NCI-H526 treated with DMSO at 0.1 percent for 48 hours (cell line): ENCODE measurements around the gene MAMDC2.

Experiments used
- DNase-seq: peaks from one replicate; lab custom pipeline; 2025; lab: John Stamatoyannopoulos, UW

Gene MAMDC2

DNA sequence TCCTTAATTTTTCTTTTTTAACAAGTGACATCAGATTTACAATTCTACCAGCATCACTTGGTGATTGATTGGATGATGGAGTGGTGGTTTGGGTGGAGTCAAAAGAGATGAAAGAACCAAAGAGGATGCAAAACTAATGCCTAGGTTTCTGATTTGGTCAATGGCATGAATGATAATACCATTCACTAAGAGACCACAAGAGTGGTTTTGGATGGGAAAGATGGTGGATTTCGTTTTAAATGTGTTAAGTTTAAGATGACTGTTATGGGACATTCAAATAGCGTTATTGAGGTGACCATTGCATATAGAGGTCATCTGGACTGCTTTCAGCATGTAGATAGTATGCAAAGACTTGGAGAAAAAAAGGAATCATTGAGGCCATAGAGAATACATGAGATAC is 218.7 kb downstream of the MAMDC2 start:
- DNase-seq = no peak

DNA sequence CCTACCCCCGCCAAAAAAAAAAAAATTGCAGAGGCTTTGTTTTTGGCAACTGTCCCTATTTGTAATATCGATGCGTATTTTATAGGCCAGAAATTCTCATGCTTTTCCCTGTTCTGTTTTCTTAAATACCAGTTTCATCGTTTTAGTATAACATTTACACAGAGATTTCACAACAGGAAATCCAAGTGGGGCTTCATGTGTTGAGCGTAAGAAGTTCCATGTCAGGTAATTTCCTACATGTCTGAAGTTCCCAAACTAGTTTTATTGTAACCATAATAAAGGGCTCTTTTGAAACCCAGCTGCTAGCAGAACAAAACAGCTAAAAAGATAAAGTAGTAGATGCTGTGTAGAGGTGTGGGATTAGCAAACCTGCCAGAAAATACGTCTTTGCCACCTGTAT is 219.3 kb downstream of the MAMDC2 start:
- DNase-seq = no peak

DNA sequence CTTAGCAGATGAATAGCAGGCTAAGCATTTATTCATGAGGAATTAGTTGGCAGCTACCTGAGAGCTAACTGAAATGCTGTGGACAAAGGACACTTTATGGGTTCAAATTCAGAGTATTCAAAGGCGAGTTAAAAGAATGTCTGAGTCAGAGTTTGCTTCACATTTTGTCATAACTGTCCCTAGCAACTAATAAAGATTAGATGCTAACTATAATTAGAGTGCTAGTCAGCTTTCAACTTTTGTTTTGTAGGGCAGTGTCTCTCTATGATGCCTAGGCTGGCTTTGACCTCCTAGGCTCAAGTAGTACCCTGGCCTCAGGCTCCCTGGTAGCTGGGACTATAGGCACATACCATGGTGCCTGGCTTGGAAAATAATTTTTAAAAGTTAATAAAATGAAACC is 219.8 kb downstream of the MAMDC2 start:
- no peak for DNase-seq
